Stimulated activated naive CD4-positive, alpha-beta T cell (primary cell): Measurements from ENCODE around the gene CEP112.
"Not testable (repeated sequence)": the region's sequence is repeated elsewhere in the genome, so short reads cannot be mapped to it uniquely, and the experiment has no call there.

Experiments
- DNase-seq, 6 experiments: peaks; one replicate each; lab custom pipeline; 2025; lab: John Stamatoyannopoulos, UW

Gene CEP112

GRCh38 chr17:65737451-65737850 lies 454.5 kb downstream of the CEP112 start:
- no peak for DNase-seq

- DNase-seq, result no peak
These were observed 458.6 kb downstream of the CEP112 start for GRCh38 chr17:65733314-65733713.

GRCh38 chr17:65732667-65733066 lies 459.3 kb downstream of the CEP112 start:
- not testable (repeated sequence) for DNase-seq

GRCh38 chr17:65730711-65731169 lies 461.2 kb downstream of the CEP112 start:
- DNase-seq, result no peak

- no peak for DNase-seq
These were observed 462.7 kb downstream of the CEP112 start for GRCh38 chr17:65729207-65729606.

GRCh38 chr17:65727832-65728231 lies 464.1 kb downstream of the CEP112 start:
- no peak for DNase-seq

- no peak for DNase-seq
These were observed 464.7 kb downstream of the CEP112 start for GRCh38 chr17:65727246-65727645.

GRCh38 chr17:65723431-65724151 lies 468.3 kb downstream of the CEP112 start:
- no peak for DNase-seq

- DNase-seq, result no peak
These were observed 473.3 kb downstream of the CEP112 start for GRCh38 chr17:65718601-65719000.

GRCh38 chr17:65712383-65713267 lies 479.3 kb downstream of the CEP112 start:
- DNase-seq, result no peak

GRCh38 chr17:65711671-65712276 lies 480.2 kb downstream of the CEP112 start:
- no peak for DNase-seq

- no peak for DNase-seq
These were observed 484.2 kb downstream of the CEP112 start for GRCh38 chr17:65707780-65708179.

GRCh38 chr17:65704731-65705130 lies 487.2 kb downstream of the CEP112 start:
- DNase-seq, result no peak

- no peak for DNase-seq
These were observed 488.0 kb downstream of the CEP112 start for GRCh38 chr17:65703891-65704290.

GRCh38 chr17:65699459-65699858 lies 492.5 kb downstream of the CEP112 start:
- DNase-seq, result no peak

GRCh38 chr17:65698381-65699061 lies 493.4 kb downstream of the CEP112 start:
- no peak for DNase-seq

GRCh38 chr17:65697661-65698060 lies 494.3 kb downstream of the CEP112 start:
- DNase-seq, result no peak

GRCh38 chr17:65696739-65697394 lies 495.1 kb downstream of the CEP112 start:
- DNase-seq, result no peak

- DNase-seq, result no peak
These were observed 497.3 kb downstream of the CEP112 start for GRCh38 chr17:65694601-65695000.

- no peak for DNase-seq
These were observed 501.2 kb downstream of the CEP112 start for GRCh38 chr17:65690626-65691310.

- no peak for DNase-seq
These were observed 503.6 kb downstream of the CEP112 start for GRCh38 chr17:65688307-65688706.
